KOPT-K1 (cell line): ENCODE results near the gene MRPL33.

ENCODE experiments used
- H3K27ac ChIP-seq: fragments of 200-600 bp; sonication (generic); 2 replicates; pipeline ENCODE4 v1.5.1; 2016; ENCODE audit warnings: antibody characterized with exemption, mild to moderate bottlenecking, low read depth, low read length; ENCODE audit not compliant: poor library complexity, severe bottlenecking
- H3K36me3 ChIP-seq: fragments of 200-600 bp; sonication (generic); 2 replicates; pipeline ENCODE4 v1.5.1; 2017; ENCODE audit warnings: antibody characterized with exemption, mild to moderate bottlenecking, low read length, moderate library complexity; ENCODE audit not compliant: insufficient read depth
- H3K9me3 ChIP-seq: fragments of 200-600 bp; sonication (generic); 2 replicates; pipeline ENCODE4 v1.5.1; 2017; ENCODE audit warnings: antibody characterized with exemption, low read length, mild to moderate bottlenecking; ENCODE audit not compliant: insufficient read depth, poor library complexity, severe bottlenecking

Gene MRPL33

GRCh38 chr2:27782701-27783100 is 11.2 kb downstream of the MRPL33 start:
- Histone ChIP-seq H3K9me3 (no peaks in the 10 kb centered on the region), H3K36me3 (peaks cover 16% of the 10 kb centered on the region), H3K27ac (no peak overlapping the region)

DNA sequence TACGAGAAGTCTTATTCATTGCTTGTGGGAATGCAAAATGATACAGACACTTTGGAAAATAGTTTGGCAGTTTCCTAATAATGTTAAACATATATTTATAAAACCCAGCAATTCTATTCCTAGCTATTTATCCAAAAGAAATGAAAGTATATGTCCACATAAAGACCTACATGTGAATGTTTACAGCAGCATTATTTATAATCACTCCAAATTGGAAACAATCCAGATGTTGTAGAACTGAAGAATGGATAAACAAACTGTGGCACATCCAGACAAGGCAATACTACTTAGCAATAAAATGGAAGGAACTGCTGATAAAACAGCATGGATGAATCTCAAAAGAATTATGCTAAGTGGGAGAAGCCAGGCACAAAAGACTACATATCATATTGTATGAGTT is 19.3 kb downstream of the MRPL33 start:
- H3K36me3 ChIP-seq = no peaks in the 10 kb centered on the region
- no peaks in the 10 kb centered on the region for H3K9me3 ChIP-seq
- no peak overlapping the region for H3K27ac ChIP-seq

- H3K36me3 ChIP-seq = no peaks in the 10 kb centered on the region
- no peaks in the 10 kb centered on the region for H3K9me3 ChIP-seq
- no peak overlapping the region for H3K27ac ChIP-seq
Observed at GRCh38 chr2:27792759-27793158, 21.2 kb downstream of the MRPL33 start.

DNA sequence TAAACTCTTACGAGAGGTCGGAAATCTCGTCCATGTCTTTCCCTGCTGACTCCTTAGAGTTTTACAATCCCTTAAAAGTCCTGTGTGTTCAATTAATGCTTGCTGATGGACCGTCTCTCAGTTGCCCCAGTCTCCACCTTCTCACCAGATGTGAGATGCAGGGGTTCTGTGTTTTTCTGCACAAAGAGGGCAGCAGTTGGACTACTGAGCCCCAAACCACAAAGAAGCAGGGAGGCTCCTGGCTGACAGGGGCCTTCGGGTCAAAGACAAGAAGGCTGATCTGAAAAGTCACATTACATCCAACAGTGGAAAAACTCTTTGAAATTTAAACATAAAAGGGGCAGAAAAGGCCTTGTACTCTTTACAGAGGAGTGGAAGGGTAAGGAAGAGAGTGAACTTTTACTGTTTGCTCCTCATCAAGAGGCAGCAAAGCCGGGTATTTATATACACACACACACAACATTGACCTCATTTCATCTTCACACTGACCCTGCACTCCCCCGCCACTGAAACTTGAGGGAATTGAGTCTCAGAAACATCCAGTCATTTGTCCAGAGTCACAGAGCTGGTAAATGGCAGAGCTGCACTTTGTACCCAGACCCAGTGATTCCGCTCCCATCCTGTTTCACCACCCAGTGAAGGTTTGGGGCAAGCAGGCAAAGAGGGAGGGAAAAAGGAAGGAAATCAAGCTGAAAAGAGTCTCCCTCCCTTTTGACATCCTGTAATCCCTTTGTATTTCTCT is 23.7 kb downstream of the MRPL33 start:
- no peaks in the 10 kb centered on the region for H3K9me3 ChIP-seq
- H3K27ac ChIP-seq = no peak overlapping the region
- H3K36me3 ChIP-seq = no peaks in the 10 kb centered on the region

GRCh38 chr2:27795868-27796277 is 24.4 kb downstream of the MRPL33 start:
- H3K27ac ChIP-seq = no peak overlapping the region
- no peaks in the 10 kb centered on the region for H3K36me3 ChIP-seq
- no peaks in the 10 kb centered on the region for H3K9me3 ChIP-seq

- Histone ChIP-seq H3K36me3 (no peaks in the 10 kb centered on the region), H3K9me3 (no peaks in the 10 kb centered on the region), H3K27ac (no peak overlapping the region)
Observed at GRCh38 chr2:27796791-27797765, 25.6 kb downstream of the MRPL33 start.

GRCh38 chr2:27797841-27798240 is 26.3 kb downstream of the MRPL33 start:
- Histone ChIP-seq H3K27ac (no peak overlapping the region), H3K36me3 (no peaks in the 10 kb centered on the region), H3K9me3 (no peaks in the 10 kb centered on the region)

GRCh38 chr2:27798486-27798885 is 27.0 kb downstream of the MRPL33 start:
- Histone ChIP-seq H3K9me3 (no peaks in the 10 kb centered on the region), H3K36me3 (no peaks in the 10 kb centered on the region), H3K27ac (no peak overlapping the region)

DNA sequence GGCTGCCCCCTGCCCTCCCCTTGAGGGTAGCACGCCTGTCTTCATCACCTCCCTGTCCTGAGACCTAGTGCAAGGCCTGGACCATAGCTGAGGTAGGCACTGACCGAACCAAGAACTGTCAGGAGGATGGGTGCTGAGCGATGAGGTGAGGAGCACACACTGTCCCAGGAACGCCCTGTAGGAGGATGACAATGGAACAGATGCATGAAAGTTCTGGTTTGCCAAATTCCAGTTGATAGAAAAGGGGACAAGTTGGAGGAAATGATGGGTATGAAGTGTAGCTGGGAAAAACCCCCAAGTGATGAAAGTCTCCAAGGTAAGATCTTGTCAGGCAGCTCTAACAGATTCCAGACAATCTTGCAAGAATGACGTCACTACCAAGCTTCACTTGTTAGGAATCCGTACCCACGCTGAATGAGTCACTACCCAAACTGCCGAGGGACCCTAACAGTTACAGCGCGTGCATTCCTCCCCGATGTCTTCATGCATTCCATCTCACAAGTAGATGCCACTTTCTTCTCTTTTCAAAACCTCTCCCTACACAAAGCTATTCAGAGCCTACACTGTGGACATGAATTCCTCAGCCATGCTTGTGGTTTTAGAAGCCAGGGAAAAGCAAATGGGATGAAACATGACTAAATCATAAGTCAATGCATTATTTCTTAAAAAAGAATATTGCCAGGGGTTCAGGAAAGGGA is 27.6 kb downstream of the MRPL33 start:
- Histone ChIP-seq H3K27ac (no peak overlapping the region), H3K9me3 (no peaks in the 10 kb centered on the region), H3K36me3 (no peaks in the 10 kb centered on the region)

GRCh38 chr2:27799646-27800010 is 28.1 kb downstream of the MRPL33 start:
- H3K9me3 ChIP-seq = no peaks in the 10 kb centered on the region
- no peak overlapping the region for H3K27ac ChIP-seq
- no peaks in the 10 kb centered on the region for H3K36me3 ChIP-seq

- H3K9me3 ChIP-seq = no peaks in the 10 kb centered on the region
- no peak overlapping the region for H3K27ac ChIP-seq
Observed at GRCh38 chr2:27800856-27801255, 29.3 kb downstream of the MRPL33 start.

DNA sequence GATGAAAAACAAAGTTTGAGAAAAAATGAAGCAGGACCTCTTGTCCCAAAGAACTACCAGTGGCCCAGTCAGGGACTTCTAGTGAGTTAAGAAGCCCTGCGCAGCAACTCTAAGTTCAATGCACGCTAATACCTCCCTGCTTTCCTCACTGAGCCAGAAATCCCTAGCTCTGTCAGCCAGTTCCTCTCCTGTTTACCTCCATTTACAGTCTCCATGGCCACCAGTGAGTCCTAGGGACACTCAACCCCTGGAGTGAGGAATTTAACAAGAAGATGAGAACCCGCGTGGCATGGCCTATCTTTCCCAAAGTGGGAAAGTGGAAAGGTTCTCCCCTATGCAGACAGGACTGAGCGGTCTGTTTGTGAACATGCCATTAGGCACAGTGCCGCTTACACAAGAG is 31.0 kb downstream of the MRPL33 start:
- no peaks in the 10 kb centered on the region for H3K9me3 ChIP-seq
- H3K36me3 ChIP-seq = no peaks in the 10 kb centered on the region
- no peak overlapping the region for H3K27ac ChIP-seq

More at GRCh38 chr2:27800856-27801255, 29.3 kb downstream of the MRPL33 start:
- no peaks in the 10 kb centered on the region for H3K36me3 ChIP-seq

DNA sequence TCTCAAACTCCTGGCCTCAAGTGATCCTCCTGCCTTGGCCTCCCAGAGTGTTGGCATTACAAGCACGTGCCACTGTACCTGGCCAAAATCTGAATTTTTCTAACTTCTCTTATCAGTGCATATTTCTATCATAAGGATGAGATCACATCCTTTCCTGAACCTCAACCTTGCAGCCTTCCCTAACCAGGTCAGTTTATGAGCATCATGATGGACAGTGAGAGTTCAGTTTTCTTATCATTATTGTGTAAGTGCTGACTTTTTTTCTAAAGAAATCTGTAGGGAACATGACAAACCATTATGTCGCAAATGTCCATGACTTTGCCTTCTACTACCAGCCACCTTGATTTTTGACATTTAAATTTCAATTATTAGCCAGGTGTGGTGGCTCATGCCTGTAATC is 31.5 kb downstream of the MRPL33 start:
- Histone ChIP-seq H3K9me3 (no peaks in the 10 kb centered on the region), H3K36me3 (no peaks in the 10 kb centered on the region), H3K27ac (no peak overlapping the region)

- Histone ChIP-seq H3K27ac (no peak overlapping the region), H3K9me3 (no peaks in the 10 kb centered on the region), H3K36me3 (no peaks in the 10 kb centered on the region)
Observed at GRCh38 chr2:27804146-27804545, 32.6 kb downstream of the MRPL33 start.

GRCh38 chr2:27805180-27805579 is 33.7 kb downstream of the MRPL33 start:
- Histone ChIP-seq H3K9me3 (no peaks in the 10 kb centered on the region), H3K36me3 (no peaks in the 10 kb centered on the region), H3K27ac (no peak overlapping the region)
